ENCODE measurements around the gene INPP5A.
"Not testable (repeated sequence)": the region's sequence is repeated elsewhere in the genome, so short reads cannot be mapped to it uniquely, and the experiment has no call there.

Gene INPP5A

GRCh38 chr10:132559538-132559937, 22.0 kb downstream of the INPP5A start:
- in situ Hi-C loops (cut with MboI; ENCODE audit: low sequenced_read_pairs): no loop called here

GRCh38 chr10:132560241-132560731, 22.7 kb downstream of the INPP5A start:
- in situ Hi-C loops (cut with MboI; ENCODE audit: low sequenced_read_pairs): no loop called here

- in situ Hi-C loops (cut with MboI; ENCODE audit: low sequenced_read_pairs): no loop called here
Observed at GRCh38 chr10:132562177-132562915, 24.8 kb downstream of the INPP5A start.

- in situ Hi-C loops (cut with MboI; ENCODE audit: low sequenced_read_pairs): no loop called here
Observed at GRCh38 chr10:132562916-132563456, 25.4 kb downstream of the INPP5A start.

- in situ Hi-C loops (cut with MboI; ENCODE audit: low sequenced_read_pairs): no loop called here
Observed at GRCh38 chr10:132563485-132564248, 26.1 kb downstream of the INPP5A start.

- in situ Hi-C loops (cut with MboI; ENCODE audit: low sequenced_read_pairs): no loop called here
Observed at GRCh38 chr10:132564249-132564605, 26.6 kb downstream of the INPP5A start.

- in situ Hi-C loops (cut with MboI; ENCODE audit: low sequenced_read_pairs): no loop called here
Observed at GRCh38 chr10:132564690-132565089, 27.1 kb downstream of the INPP5A start.

- in situ Hi-C loops (cut with MboI; ENCODE audit: low sequenced_read_pairs): no loop called here
Observed at GRCh38 chr10:132565516-132566209, 28.1 kb downstream of the INPP5A start.

- in situ Hi-C loops (cut with MboI; ENCODE audit: low sequenced_read_pairs): no loop called here
Observed at GRCh38 chr10:132566892-132567291, 29.3 kb downstream of the INPP5A start.

GRCh38 chr10:132570265-132570664, 32.7 kb downstream of the INPP5A start:
- in situ Hi-C loops (cut with MboI; ENCODE audit: low sequenced_read_pairs): no loop called here

GRCh38 chr10:132570771-132571649, 33.4 kb downstream of the INPP5A start:
- in situ Hi-C loops (cut with MboI; ENCODE audit: low sequenced_read_pairs): no loop called here

GRCh38 chr10:132571650-132572544, 34.3 kb downstream of the INPP5A start:
- in situ Hi-C loops (cut with MboI; ENCODE audit: low sequenced_read_pairs): no loop called here

GRCh38 chr10:132572545-132572937, 35.0 kb downstream of the INPP5A start:
- in situ Hi-C loops (cut with MboI; ENCODE audit: low sequenced_read_pairs): no loop called here

GRCh38 chr10:132572946-132573345, 35.4 kb downstream of the INPP5A start:
- in situ Hi-C loops (cut with MboI; ENCODE audit: low sequenced_read_pairs): not testable (repeated sequence)

GRCh38 chr10:132574288-132574687, 36.7 kb downstream of the INPP5A start:
- in situ Hi-C loops (cut with MboI; ENCODE audit: low sequenced_read_pairs): no loop called here

GRCh38 chr10:132574783-132575319, 37.3 kb downstream of the INPP5A start:
- in situ Hi-C loops (cut with MboI; ENCODE audit: low sequenced_read_pairs): no loop called here

- in situ Hi-C loops (cut with MboI; ENCODE audit: low sequenced_read_pairs): no loop called here
Observed at GRCh38 chr10:132575320-132576201, 38.0 kb downstream of the INPP5A start.
